GDM1 (cell line): ENCODE measurements around the gene TUSC1.
"Not testable (repeated sequence)": the region's sequence is repeated elsewhere in the genome, so short reads cannot be mapped to it uniquely, and the experiment has no call there.

ENCODE experiments used
- DNase-seq: peaks from one replicate; lab custom pipeline; 2025; lab: John Stamatoyannopoulos, UW

The TUSC1 gene

DNA sequence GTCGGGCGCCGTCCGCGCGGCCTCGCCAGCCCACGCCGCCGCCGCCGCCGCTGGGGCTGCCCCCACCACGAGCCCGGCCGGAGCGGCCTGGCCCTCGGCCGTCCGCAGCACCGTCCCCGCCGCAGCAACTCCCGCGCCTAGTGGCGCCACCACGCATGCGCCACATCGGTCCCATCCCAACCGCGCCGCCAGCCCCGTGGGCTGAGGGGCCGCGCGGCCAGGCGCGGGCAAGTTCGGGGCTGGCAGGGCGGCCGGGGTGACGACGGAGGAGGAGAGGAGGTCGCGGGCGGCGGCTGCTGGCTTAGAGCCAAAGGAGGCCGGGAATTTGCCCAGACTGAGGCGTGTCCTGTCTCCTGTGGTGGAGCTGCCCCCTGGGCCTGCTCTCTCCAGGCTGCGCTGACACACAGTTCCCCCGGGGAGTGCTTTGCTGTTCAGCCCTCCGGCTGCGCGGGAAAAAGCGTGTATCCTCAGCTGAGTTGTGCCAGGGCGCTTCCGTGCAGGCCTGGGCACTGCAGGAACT, at the start of gene TUSC1:
Gene TUSC1 (minus strand): TSS at position 298 of the 520 bp plus-strand sequence. CDS start 132 bp downstream, at position 166.
- no peak for DNase-seq

DNA sequence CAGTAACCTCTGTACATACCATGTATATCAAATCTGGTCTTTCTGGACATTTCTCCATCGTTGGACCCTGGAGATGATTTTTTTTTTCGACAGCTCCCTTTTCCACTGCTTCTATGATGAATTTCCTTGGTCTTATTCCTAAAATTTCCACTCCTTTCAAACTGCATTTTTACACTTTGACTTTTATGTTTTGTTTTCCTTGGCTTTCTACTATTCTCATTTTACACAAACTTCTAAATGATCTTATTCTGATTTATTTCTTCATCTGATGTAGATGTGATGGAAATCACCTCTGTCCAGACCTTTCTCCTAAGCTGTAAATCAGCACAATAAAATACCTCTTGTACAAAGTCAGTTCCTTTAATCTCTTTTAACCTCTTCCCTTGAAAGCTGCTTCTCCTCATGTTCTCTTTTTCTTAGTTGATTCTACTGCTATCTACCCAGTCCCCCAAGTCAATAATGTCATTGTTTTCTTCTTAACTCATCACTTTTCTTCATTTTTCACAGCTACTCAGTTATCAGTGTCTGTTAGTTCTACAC, 48.7 kb upstream of the TUSC1 start:
- no peak for DNase-seq

DNA sequence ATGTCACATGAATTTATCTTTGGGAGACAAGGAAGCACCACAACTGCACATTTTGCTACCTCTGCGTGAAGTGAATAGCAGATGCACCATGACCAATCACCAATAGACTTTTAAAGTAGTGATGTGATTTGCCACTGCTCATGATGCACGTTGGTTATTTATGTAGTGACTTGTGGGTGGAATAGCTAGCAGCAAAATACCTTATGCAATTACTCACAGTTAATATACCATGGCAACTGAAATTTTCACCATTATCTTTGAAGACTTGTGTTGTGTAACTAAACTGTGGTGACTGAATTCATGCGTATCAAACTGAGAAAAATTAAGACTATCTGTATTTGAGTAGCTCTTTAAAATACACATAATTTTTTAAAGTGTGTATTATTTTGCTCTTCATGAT, 46.2 kb upstream of the TUSC1 start:
- DNase-seq: no peak

DNA sequence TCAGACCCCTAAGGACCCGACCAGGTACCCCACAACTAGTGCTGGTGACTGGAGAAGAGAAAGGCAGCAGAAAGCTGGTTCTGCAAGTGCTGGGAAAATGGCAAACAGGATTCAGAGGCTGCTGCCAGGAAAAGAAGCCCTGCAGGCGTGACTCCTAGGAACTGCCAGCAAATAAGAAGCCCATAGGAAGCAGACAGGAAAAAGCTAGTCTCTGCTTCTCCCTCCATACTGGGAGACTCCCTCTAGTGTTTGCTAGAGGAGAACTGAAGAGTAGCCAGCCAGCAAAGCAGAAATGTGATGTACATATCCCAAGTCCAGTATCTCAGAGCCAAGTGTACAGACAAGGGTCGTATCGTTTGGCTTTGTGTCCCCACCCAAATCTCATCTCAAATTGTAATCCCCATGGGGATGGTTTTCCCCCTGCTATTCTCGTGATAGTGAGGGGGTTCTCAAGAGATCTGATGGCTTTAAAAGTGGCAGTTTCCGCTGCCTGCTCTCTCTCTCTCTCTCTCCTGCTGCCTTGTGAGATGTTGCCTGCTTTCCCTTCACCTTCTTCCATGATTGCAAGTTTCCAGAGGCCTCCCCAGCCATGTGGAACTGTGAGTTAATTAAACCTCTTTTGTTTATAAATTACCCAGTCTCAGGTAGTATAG, 38.1 kb upstream of the TUSC1 start:
- DNase-seq: no peak

DNA sequence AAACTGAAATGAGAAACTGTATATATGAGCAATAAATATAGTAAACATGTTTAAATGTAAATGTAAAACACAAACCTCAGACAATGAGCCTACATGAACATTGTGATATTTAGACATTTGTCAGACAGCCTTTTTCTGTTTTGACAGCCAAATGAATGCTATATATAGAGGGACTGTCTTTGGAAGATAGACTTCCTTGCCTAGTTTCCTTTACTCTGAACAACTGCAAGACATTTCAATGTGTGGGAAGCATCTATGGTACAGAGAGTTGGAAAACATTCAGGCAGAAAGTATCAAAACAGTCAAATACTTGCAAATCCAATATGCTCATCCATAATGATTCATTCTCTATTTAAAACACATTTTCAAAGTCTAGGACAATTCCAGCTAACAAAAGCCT, 31.7 kb upstream of the TUSC1 start:
- no peak for DNase-seq

DNA sequence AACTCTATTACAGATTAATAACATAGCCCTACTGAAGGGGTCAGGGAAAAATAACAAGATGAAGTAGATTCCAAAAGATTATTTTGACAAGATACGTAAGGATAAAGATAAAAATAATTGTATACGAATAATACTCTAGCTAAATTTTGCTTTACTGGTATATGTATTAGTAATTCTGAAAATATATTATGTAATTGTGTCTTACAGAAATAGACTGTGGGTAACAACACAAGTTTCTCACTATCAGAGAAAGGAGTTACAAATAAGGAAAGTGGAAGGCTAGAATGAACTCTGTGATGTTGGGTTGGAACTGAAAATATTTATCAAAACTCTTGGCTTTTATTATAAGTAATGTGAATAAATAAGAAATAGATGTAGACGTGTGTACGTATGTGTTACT, 26.6 kb upstream of the TUSC1 start:
- DNase-seq: no peak

DNA sequence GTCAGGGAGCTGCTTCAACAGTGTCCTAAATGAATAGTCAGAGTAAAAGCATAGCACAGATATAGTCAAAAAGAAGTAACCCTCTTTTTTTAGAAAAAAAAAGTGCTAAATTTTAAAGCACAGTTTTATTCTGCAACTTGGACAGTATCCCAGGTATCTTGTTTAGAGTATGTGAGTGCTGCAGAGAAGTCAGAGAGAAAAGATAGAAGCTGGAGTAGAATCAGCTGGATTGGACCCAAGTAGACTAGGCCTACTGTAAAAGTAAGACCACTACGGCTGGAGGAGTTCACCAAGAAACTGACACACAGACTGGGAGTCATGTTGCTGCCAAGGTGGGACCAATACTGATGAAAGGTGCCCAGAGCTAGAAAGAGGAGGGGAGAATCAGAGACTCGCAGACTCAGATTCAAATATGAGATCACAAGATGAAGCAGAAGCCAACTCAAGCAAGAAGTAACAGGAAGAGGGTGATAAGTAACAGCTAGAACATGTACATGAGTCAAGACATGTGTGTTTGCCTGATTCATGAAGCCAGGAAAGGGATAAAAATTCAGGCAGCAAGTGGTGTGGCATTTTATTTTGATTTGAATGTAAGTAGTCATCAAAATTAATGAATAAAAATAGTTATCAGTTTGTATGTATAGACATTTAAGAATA, 25.6 kb upstream of the TUSC1 start:
- no peak for DNase-seq

DNA sequence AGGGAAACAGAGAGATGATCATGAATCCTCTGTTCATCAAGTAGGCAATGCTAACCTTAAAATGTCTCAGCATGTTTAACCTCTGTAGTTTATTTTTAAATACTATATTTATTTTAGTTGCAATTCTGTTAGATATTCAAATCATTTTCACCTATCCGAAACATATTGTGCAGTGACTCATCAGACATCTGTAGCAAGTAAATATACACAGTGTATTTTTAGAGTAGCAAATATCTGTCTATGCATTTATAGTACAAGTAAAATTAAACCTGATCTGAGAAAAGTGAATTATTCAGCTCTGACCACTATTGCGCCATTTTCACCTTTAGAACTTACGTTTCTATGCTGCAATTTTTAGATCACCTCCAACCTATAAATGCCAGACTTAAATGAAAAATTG, 24.3 kb upstream of the TUSC1 start:
- no peak for DNase-seq

DNA sequence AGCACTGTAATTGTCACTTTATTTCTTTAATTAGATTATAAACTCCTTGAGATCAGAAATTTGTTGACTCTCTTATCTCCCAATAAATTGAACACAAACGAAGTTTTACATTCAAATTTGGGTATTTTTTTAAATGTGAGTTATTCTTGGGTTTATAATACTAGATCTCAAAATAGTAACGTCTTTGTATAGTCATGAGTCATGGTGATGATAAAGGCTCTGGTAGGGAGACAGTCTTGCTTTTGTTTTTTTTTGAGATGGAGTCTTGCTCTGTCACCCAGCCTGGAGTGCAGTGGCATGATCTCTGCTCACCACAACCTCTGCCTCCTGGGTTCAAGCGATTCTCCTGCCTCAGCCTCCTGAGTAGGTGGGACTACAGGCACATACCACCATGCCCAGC, 22.7 kb upstream of the TUSC1 start:
- DNase-seq: not testable (repeated sequence)

DNA sequence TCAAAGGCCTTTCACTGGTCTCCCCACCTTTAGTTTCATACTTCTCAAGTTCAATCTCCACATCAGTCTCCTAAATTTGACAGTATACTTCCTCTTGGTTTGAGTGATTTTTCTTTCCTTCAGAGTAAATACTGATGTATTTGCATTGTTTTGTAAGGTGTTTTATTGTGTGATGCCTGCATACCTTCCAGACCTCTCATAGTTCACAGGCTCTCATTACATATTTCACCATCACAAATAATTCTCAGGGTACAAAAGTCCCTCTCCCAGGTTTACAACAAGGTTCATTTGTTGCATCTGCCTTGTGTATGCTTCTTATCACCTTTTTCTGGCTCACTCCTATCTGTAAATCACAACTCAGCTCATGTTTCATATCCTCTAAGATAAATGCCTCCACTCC, 22.2 kb upstream of the TUSC1 start:
- DNase-seq: no peak

DNA sequence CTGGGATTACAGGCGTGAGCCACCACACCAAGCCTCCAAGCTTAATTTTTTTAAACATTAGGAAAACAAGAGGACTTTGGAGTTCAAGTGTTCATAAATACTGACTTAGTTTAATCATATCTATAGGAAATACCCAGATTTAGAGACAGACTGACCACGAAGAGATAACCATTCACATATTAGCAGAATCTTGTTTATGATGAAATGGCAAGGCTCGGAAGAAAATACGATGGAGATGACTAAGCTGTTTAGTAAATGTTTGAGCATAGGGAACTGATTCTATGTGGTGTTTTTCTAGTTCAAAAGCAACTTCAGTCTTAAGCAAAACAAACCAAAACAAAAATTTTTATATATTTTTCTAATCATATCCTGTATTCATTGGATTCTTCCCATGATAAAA, 13.5 kb upstream of the TUSC1 start:
- no peak for DNase-seq

DNA sequence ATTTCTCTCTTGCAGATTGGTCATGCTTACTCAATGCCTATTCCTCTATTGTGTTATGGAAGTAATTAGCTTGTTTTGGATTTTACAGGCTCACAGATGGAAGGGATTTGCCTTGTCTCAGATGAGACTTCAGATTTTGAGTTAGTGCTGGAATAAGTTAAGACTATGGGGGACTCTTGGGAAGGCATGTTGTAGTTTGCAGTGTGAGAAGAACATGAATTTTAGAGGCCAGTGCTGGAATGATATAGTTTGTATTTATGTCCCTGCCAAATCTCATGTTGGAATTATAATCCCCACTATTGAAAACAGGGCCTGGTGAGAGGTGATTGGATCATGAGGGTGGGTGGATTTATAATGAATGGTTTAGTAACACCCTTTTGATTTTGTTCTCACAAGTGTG, 6.1 kb upstream of the TUSC1 start:
- DNase-seq: no peak

DNA sequence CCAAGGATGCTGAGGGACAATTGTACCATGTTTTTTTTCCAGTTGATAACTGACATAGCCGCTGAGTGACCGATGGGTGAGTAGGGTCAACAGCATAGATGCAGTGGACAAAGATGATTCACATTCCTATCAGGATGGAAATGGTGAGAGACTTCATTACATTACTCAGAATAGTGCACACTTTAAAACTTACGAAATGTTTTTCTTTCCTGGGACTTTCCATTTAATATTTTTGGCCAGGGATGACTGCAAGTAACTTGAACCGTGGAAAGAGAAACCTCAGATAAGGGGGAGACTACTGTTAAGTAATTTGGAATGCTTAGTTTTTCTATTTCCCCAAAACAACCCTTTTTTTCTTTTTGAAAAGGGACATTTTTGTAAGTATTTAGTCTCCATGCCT, 3.0 kb upstream of the TUSC1 start:
- no peak for DNase-seq

DNA sequence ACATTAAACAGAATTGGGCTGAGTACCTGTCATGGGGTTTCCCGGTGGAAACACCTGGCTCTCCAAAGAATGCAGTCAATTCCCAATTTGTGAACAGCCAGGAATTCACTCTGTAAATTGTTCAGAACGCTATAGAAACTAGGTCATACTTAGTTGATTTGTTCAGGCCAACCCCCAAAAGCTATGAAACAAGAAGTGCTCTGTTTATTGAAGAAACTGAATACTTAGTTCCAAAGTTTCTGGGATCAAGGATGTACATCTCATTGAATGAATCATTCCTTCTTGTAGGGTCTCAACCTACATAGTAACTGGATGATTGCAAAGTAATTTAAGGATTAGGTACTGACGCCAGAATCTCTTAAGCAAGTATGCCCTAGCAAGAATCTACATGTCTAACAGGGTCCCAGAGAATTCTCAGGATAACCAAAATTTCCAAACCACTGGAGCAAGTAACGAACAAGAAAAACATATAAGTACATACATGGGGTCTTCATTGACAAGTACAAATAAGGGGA, 659 bp upstream of the TUSC1 start:
- no peak for DNase-seq

DNA sequence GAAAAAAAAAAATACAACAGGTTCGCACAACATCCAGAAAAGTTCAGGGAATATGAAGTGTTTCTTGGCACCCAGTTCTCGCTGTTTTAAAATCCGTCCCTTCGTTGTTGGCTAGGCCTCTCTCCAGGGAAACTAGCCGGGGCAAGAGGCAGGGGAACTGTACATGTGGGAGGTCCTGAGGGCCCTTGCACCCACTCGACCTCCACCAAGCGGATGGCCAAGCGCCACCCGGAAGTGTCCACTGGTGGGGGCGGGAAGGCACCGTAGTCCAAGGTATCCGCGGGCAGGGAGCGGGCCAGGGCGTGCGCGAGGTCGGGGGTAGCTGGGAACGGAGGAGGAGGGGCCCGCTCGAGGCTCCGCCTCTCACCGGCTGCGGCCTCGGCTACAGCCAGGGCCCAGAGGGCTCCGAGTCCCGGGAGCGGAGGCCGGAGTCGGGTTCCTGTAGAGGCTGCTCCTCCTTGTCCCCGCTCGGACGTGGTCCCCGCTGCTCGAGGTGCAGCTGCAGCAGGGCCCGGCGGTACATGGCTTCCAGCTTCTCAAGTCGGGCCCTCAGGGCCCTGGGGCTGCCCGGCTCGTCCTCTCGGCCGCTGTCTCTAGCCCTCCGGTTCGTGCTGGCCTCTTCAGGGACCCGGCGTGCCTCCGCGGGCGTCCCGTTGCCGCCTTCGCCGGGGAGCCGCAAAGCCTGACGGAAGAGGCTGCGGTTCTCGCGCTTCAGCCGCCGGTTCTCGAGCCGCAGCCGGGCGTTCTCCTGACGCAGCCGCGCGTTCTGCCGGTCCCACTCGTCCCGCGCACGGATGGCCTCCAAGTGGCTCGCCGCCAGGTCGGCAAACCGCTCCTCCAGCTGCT, 720 bp downstream of the TUSC1 start:
- DNase-seq: no peak

DNA sequence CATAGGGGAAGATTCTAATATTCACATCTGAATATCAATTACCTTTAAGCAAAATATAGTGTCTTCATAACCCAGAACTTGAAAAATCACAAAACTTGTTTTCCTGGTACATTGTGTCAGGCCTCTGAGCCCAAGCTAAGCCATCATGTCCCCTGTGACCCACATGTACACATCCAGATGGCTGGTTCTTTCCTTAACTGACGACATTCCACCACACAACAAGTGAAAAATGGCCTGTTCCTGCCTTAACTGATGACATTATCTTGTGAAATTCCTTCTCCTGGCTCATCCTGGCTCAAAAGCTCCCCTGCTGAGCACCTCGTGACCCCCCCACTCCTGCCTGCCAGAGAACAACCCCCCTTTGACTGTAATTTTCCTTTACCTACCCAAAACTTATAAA, 2.4 kb downstream of the TUSC1 start:
- DNase-seq: not testable (repeated sequence)

DNA sequence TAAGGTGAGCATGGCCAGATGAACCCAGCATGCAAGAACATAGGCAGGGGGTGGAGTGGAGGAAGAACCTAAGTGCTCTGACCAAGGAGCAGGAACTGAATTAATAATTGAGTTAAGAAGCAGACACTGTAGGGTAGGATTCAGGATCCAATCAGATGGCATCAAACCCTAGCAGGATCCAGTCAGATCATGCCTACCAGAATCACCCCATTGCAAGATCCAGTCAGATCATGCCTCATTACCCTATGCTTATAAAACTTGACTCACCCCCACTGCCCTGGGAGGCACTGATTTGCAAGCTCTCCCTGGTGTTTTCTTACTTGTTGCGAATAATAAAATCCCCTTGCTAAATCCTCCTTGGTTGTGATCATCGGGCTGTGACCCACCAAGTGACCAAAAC, 19.7 kb downstream of the TUSC1 start:
- no peak for DNase-seq

DNA sequence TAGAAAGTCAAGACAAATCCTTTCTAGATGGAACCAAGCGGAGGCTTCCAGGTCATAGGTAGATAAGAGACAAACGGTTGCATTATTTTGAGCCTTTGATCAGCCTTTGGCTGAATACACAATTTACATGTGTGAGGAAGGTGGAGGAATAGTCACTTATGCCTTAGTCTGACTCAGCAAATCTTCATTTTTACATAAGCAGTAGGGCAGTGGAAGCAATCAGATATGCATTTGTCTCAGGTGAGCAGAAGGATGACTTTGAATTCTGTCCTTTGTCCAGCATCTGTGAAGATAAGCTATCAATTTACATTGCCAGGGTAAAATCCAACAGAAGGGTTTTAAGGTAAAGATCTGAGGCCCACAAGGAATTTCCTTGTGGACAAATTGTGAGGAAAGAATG, 23.8 kb downstream of the TUSC1 start:
- DNase-seq: no peak

DNA sequence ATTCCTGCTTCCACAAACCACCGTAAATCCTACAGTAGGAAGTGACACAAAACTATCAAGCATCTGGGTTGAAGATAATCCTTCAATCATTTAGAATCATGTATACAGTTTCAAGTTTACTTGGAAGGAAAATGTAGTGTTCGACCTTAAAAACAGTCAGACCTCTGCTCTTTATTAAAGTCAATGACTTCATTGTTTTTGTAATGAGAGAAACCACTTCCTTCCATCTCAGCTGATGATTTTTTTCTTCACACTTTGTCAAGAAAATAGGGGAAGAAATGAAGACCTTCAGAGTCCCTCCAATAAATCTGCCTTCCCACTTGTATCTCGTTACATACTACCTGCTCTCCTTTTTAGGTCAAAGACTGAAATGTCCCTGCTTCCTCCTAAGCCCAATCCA, 30.1 kb downstream of the TUSC1 start:
- no peak for DNase-seq

DNA sequence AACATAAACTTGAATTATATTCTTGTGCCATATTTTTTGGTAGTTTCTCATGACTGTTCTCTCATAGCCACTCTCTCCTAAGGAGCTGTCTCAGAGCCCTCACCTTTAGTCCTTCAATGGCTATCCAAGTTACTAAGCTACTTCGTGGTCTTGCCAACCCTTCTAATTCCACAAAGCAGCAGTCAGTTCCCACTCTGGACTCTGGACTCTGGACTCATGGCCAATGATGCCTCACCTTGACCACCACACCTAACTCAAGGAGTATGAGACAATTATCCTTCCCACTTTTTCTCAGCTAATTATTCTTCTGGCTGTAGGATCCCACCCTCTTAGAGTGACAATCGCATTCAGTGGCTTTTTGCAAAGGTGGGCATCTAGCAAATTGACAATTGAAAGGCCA, 42.2 kb downstream of the TUSC1 start:
- no peak for DNase-seq

DNA sequence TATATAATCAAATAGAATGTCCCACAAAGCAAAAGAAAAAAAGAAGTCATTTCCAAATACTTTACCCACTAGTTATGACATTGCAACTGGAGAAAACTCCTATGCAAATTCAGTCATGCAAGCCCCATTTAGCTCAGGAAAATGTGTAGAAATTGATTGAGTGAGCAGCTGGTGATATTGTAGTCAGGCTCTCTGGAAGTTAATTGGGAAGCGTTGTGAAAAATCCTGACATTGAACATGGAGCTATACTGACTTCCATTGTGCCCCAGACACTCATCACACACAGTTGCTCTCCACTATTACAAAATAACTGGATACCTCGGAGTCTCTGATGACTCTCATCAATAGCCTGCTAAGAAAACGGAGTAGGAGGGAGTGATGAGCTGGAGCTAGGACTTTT, 49.0 kb downstream of the TUSC1 start:
- DNase-seq: no peak
